Gastrocnemius medialis (tissue), 4 donors: ENCODE results near the gene LILRB2.
A peak's percentile ranks its signal among the peaks of the same experiment; 100 is the strongest.

Experiments
- CTCF ChIP-seq, 5 experiments: fragments of 450-650 bp in 3 of 5; fragments of 200-600 bp in 2 of 5; sonication (generic) in 2 of 5; IDR thresholded peaks in 4 of 5; conservative IDR thresholded peaks in 1 of 5; 1 replicate in 4 of 5; 2 replicates in 1 of 5; pipeline ENCODE4 v1.5.1; 2016 to 2019; ENCODE audit warnings: antibody characterized with exemption in 5 of 5, mild to moderate bottlenecking in 3 of 5, moderate library complexity in 3 of 5
- POLR2A ChIP-seq, 2 donors: fragments of 450-650 bp; IDR thresholded peaks; one replicate each; pipeline ENCODE4 v1.6.1; 2017; ENCODE audit warnings: antibody characterized with exemption in 2 of 2, mild to moderate bottlenecking in 2 of 2, moderate library complexity in 2 of 2

- TF ChIP-seq CTCF (IDR thresholded peaks at IDR 0.05 in 4 of 5, conservative IDR thresholded peaks at IDR 0.05 in 1 of 5) (peak in 3 of 5 experiments; percentile 24 to 49 (median 26)), POLR2A (IDR thresholded peaks at IDR 0.05) (no peak)
Observed at GRCh38 chr19:54266133-54266532, 14.8 kb downstream of the LILRB2 start.
